ENCODE measurements around the gene WWOX. TPM values are rescaled to one million over a fixed set of nuclear protein-coding genes. Genes with fewer than 3 reads are reported as not detected.

WWOX gene
- polyA plus RNA-seq, 1 donor from 2014 or later = 25.6 TPM

GRCh38 chr16:78695391-78695790, 595.9 kb downstream of the WWOX start:
- Histone ChIP-seq H3K9me3 (ENCODE audit: low read length) (no peaks in the 10 kb centered on the region), H3K4me2 (ENCODE audit: low read length) (no peak overlapping the region), H3K27me3 (ENCODE audit: insufficient read depth, low read depth, low read length) (no peaks in the 10 kb centered on the region), H3F3A (ENCODE audit: insufficient read depth, low read length, poor library complexity, severe bottlenecking) (no peaks in the 10 kb centered on the region), H3K79me2 (replicated peaks; ENCODE audit: insufficient read depth, low read length) (no peaks in the 10 kb centered on the region), H4K20me1 (ENCODE audit: insufficient read depth) (no peaks in the 10 kb centered on the region), H3K9me2 (ENCODE audit: insufficient read depth, low read length) (no peaks in the 10 kb centered on the region), H2AFZ (ENCODE audit: low read depth, low read length) (no peak overlapping the region), H3K36me3 (ENCODE audit: insufficient read depth, low read length) (no peaks in the 10 kb centered on the region), H3K4me3 (ENCODE audit: low read length) (no peak overlapping the region), H3K27ac (ENCODE audit: low read length) (no peak overlapping the region), H3K9ac (ENCODE audit: low read length) (no peak overlapping the region)
- TF ChIP-seq EZH2 (IDR thresholded peaks at IDR 0.05; ENCODE audit: borderline replicate concordance, insufficient read depth, low read length, poor library complexity, severe bottlenecking) = no peak
- TF ChIP-seq POLR2AphosphoS5 (IDR thresholded peaks at IDR 0.05) = no peak
- TF ChIP-seq, protein P1, sequence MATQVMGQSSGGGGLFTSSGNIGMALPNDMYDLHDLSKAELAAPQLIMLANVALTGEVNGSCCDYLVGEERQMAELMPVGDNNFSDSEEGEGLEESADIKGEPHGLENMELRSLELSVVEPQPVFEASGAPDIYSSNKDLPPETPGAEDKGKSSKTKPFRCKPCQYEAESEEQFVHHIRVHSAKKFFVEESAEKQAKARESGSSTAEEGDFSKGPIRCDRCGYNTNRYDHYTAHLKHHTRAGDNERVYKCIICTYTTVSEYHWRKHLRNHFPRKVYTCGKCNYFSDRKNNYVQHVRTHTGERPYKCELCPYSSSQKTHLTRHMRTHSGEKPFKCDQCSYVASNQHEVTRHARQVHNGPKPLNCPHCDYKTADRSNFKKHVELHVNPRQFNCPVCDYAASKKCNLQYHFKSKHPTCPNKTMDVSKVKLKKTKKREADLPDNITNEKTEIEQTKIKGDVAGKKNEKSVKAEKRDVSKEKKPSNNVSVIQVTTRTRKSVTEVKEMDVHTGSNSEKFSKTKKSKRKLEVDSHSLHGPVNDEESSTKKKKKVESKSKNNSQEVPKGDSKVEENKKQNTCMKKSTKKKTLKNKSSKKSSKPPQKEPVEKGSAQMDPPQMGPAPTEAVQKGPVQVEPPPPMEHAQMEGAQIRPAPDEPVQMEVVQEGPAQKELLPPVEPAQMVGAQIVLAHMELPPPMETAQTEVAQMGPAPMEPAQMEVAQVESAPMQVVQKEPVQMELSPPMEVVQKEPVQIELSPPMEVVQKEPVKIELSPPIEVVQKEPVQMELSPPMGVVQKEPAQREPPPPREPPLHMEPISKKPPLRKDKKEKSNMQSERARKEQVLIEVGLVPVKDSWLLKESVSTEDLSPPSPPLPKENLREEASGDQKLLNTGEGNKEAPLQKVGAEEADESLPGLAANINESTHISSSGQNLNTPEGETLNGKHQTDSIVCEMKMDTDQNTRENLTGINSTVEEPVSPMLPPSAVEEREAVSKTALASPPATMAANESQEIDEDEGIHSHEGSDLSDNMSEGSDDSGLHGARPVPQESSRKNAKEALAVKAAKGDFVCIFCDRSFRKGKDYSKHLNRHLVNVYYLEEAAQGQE (IDR thresholded peaks at IDR 0.05; ENCODE audit: borderline replicate concordance) = no peak
- no peak for TF ChIP-seq MXI1 (conservative IDR thresholded peaks at IDR 0.05; ENCODE audit: poor library complexity, severe bottlenecking)
- TF ChIP-seq EP300 (conservative IDR thresholded peaks at IDR 0.05; ENCODE audit: poor library complexity, severe bottlenecking) = no peak
- no peak for TF ChIP-seq CTCF (IDR thresholded peaks at IDR 0.05; ENCODE audit: poor library complexity, severe bottlenecking)
- TF ChIP-seq SMC3 (conservative IDR thresholded peaks at IDR 0.05; ENCODE audit: poor library complexity) = no peak

DNA sequence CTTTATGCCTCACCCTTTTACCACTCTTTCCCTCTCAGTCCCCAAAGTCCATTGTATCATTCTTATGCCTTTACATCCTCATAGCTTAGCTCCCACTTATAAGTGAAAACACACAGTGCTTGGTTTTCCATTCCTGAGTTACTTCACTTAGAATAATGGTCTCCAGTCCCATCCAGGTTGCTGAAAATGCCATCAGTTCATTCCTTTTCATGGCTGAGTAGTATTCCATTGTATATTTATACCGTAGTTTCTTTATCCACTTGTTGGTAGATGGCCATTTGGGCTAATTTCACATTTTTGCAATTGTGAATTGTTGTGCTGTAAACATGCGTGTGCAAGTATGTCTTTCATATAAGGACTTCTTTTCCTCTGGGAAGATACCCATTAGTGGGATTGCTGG, 597.3 kb downstream of the WWOX start:
- H3F3A ChIP-seq (ENCODE audit: insufficient read depth, low read length, poor library complexity, severe bottlenecking) = no peaks in the 10 kb centered on the region
- TF ChIP-seq, protein P1 (IDR thresholded peaks at IDR 0.05; ENCODE audit: borderline replicate concordance) = no peak
- no peak overlapping the region for H3K27ac ChIP-seq (ENCODE audit: low read length)
- H2AFZ ChIP-seq (ENCODE audit: low read depth, low read length) = no peak overlapping the region
- no peaks in the 10 kb centered on the region for H3K36me3 ChIP-seq (ENCODE audit: insufficient read depth, low read length)
- H3K9me3 ChIP-seq (ENCODE audit: low read length) = no peaks in the 10 kb centered on the region
- H3K4me2 ChIP-seq (ENCODE audit: low read length) = no peak overlapping the region
- no peak overlapping the region for H3K9ac ChIP-seq (ENCODE audit: low read length)
- no peaks in the 10 kb centered on the region for H3K79me2 ChIP-seq (replicated peaks; ENCODE audit: insufficient read depth, low read length)
- no peaks in the 10 kb centered on the region for H4K20me1 ChIP-seq (ENCODE audit: insufficient read depth)
- no peaks in the 10 kb centered on the region for H3K9me2 ChIP-seq (ENCODE audit: insufficient read depth, low read length)
- H3K27me3 ChIP-seq (ENCODE audit: insufficient read depth, low read depth, low read length) = no peaks in the 10 kb centered on the region
- no peak overlapping the region for H3K4me3 ChIP-seq (ENCODE audit: low read length)

All from neural cell (in vitro differentiated cells).